WI38 (cell line): ENCODE data around the gene TMEM82.

ENCODE experiments used
- H3K4me3 ChIP-seq: 2 replicates; pipeline ENCODE4 v1.5.1; 2011; ENCODE audit warnings: low read depth, mild to moderate bottlenecking, control low read depth, low read length
- TF ChIP-seq, protein P1 (sequence below): IDR thresholded peaks from 2 replicates; pipeline ENCODE4 v1.5.1; 2012; ENCODE audit warnings: low read depth, mild to moderate bottlenecking, control low read depth, low read length

Gene TMEM82

DNA sequence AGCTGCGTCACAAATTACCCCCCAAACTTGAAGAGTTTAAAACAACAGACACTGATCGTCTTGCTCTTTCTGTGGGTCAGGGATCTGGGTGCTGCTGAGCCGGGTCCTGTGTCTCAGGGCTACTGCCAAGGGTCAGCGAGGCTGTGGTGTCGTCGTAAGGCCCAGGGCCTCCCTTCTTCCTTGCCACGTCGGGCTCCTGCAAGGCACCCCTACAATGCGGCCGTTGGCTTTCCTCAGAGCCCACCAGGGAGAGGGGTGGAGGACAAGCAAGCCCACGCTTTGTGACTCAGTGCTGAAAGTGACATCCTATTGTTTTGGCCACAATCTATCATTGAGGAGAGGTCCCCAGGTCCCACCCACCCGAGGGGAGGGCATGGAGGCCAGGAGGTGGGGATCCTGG lies 8.6 kb downstream of the TMEM82 start:
- TF ChIP-seq, protein P1, sequence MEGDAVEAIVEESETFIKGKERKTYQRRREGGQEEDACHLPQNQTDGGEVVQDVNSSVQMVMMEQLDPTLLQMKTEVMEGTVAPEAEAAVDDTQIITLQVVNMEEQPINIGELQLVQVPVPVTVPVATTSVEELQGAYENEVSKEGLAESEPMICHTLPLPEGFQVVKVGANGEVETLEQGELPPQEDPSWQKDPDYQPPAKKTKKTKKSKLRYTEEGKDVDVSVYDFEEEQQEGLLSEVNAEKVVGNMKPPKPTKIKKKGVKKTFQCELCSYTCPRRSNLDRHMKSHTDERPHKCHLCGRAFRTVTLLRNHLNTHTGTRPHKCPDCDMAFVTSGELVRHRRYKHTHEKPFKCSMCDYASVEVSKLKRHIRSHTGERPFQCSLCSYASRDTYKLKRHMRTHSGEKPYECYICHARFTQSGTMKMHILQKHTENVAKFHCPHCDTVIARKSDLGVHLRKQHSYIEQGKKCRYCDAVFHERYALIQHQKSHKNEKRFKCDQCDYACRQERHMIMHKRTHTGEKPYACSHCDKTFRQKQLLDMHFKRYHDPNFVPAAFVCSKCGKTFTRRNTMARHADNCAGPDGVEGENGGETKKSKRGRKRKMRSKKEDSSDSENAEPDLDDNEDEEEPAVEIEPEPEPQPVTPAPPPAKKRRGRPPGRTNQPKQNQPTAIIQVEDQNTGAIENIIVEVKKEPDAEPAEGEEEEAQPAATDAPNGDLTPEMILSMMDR: no peak
- H3K4me3 ChIP-seq: no peak overlapping the region

DNA sequence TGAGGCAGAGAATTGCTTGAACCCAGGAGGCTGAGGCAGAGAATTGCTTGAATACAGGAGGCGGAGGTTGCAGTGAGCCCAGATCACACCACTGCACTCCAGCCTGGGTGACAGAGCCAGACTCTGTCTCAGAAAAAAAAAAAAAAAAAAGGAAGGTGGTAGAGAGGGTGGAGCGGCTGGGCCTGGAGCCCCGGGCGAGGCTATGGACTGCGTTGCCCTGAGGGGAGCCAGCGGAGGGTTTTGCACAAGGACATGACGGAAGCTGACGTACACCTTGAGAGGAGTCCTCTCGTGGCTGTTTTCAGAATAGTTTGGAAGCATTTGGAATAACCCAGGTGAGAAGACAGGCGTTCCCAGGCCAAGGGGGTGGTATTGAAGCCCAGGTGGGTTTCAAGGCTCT lies 9.4 kb downstream of the TMEM82 start:
- H3K4me3 ChIP-seq: no peak overlapping the region
- TF ChIP-seq, protein P1: no peak

DNA sequence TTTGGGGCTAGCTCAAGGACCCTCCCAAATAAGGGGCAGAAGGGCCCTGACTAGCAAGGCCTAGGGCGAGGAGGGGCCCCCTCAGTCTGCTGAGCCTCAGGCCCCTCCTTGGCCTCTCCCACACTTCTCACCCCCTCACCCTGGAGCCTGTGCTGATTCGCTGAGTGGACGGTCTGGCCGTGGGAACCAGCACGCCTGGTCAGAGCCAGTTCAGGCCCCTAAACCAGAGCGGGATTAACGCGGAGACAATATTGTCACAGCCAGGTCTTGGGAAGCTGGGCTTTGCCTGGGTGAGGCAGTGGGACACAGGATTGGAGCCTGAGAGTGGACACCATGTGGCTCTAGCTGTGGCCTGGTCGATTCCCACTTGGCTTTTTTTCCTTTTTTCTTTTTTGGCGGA lies 11.5 kb downstream of the TMEM82 start:
- TF ChIP-seq, protein P1: no peak
- no peak overlapping the region for H3K4me3 ChIP-seq

DNA sequence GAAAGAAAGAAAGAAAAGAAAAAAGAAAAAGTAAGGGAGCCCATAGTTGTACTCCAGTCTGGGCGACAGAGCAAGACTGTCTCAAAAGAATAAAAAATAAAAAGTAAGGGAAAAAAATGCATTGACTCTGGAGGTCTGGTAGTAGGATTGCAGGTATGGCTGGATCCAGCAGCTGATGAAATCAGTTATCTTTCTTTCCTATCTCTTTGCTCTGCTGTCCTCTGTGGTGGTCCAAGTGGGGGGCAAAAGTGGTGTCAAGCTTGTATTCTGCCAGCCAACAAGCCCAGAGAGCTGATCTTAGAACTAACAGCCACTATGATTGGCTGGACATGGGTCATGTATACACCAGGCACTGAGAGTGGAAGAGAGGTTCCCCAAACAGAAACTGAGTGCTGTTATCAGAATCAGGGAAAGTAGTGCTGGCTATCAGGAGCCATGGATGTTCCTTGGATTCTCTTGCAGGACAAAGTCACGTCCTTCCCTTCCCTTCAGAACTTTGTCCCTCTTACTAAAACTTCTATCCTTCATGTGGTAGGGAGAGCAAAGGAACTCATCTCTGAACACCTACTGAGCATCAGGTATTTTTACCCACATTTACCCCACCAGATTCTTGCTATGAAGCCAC lies 12.8 kb downstream of the TMEM82 start:
- H3K4me3 ChIP-seq: no peak overlapping the region

DNA sequence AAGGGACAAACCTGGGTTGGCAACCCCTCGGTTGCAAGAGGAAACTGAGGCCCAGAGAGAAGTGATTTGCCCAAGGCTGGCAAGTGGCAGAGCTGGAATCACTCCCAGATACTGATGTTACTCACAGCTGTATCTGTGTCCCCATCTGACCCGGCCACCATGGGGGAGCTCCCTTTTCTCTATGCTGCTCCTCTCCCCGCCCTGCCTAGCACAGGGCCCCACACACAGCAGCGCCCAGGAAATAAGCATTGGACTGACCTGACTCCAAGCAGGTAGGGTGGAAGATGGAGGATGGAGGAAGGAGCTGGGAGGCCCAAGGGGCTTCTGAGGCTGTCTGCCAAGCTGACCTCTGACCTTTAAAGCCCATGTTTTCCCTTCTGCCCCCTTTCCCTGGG lies 13.3 kb downstream of the TMEM82 start:
- no peak overlapping the region for H3K4me3 ChIP-seq
- TF ChIP-seq, protein P1: no peak

More for the DNA sequence above, 12.8 kb downstream of the TMEM82 start:
- TF ChIP-seq, protein P1: no peak

DNA sequence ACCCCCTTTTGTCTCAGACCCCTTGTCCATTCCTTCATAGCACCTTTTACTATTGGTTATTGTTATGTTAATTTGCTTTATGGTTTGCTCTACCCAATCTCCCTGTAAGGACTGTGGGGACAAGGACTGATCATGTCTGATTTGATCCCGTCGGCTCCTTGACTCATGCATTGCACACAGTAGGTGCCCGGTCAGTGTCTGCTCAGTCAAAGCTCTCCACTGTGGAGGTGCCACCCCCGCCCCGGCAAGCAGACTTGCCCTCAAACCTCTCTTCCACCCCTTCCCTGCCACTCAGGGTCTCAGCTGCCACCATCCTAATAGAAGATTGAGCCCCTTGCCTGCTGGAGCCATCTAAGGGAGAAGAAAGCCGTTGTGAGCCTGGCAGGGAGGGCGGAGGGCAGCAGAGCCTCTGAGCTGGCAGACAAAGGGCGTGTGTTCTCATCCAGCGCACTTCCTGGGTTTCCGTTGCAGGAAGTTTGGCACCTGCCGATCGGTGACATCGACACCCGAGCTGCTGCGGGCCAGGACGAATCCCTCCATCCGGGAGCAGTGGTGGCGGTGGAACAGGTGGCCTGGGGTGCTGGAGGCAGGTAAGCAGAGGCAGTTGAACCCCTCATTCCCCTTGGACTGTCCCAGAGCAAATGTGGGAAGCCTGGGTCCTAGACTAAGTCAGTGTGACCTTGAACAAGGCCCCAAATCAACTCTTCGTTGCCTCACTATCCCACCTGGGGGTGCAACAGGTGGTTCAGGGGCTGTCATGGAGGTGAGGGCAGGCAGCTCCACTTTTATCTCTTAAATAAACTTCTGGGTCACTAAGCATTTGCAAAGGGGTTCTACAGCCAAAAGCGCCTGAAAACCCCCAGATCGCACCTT lies 14.1 kb downstream of the TMEM82 start:
- TF ChIP-seq, protein P1: no peak
- H3K4me3 ChIP-seq: no peak overlapping the region

DNA sequence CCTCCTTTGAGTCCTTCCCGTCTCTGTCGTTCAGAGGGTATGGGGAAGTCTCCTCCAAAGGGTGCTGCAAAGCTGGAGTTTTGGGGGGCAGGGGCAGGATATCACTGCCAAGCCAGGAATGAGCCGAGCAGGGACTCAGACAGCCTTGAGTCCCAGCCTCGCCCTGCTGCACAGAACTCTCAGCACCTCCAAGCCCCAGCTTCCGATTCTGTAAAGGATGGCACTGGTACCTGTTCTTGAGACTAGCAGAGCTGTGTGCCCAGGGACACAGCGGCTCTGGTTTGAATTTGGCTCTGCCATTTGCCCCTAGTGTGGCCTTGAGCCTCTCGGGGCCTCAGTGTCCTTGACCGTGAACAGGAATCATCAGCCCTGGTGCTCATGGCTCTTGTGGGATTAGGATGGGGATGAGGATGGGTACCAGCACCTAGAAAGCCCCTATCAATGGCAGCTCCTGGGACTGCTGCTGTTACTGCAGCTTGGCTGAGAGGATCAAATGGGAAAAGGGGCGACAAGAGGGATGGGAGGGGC lies 14.8 kb downstream of the TMEM82 start:
- no peak overlapping the region for H3K4me3 ChIP-seq

More for the DNA sequence above, 14.8 kb downstream of the TMEM82 start:
- TF ChIP-seq, protein P1: no peak
